Subcutaneous abdominal adipose tissue (tissue), 5 donors: ENCODE results near the gene CC2D1B.

ENCODE experiments used
- H3K27ac ChIP-seq: one replicate; pipeline ENCODE4 v1.7.0; 2013; ENCODE audit warnings: low read depth, mild to moderate bottlenecking, inconsistent platforms, low read length, moderate library complexity
- H3K27me3 ChIP-seq, 5 donors: one replicate each; pipeline ENCODE4 v1.7.0; 2013; ENCODE audit warnings: low read length in 5 of 5, inconsistent platforms in 1 of 5; ENCODE audit not compliant: control insufficient read depth in 5 of 5, insufficient read depth in 4 of 5
- H3K36me3 ChIP-seq, 5 donors: one replicate each; pipeline ENCODE4 v1.7.0; 2013; ENCODE audit warnings: low read length in 5 of 5; ENCODE audit not compliant: control insufficient read depth in 5 of 5, insufficient read depth in 5 of 5
- H3K4me1 ChIP-seq, 5 donors: one replicate each; pipeline ENCODE4 v1.7.0; 2013; ENCODE audit warnings: low read length in 5 of 5, mild to moderate bottlenecking in 3 of 5, moderate library complexity in 1 of 5; ENCODE audit not compliant: control insufficient read depth in 5 of 5, insufficient read depth in 5 of 5
- H3K4me3 ChIP-seq, 5 donors: one replicate each; pipeline ENCODE4 v1.7.0; 2013; ENCODE audit warnings: low read length in 5 of 5, low read depth in 1 of 5
- H3K9ac ChIP-seq, 5 donors: one replicate each; pipeline ENCODE4 v1.7.0; 2013; ENCODE audit warnings: low read length in 5 of 5, mild to moderate bottlenecking in 4 of 5, moderate library complexity in 3 of 5
- H3K9me3 ChIP-seq, 5 donors: one replicate each; pipeline ENCODE4 v1.7.0; 2013; ENCODE audit warnings: low read length in 5 of 5; ENCODE audit not compliant: control insufficient read depth in 5 of 5
- donor health status: healthy.
- donor health status: healthy.
- donor health status: healthy.
- donor health status: healthy.
- donor health status: healthy.

CC2D1B gene

GRCh38 chr1:52321061-52321460 lies 44.9 kb downstream of the CC2D1B start:
- Histone ChIP-seq H3K27me3 (no peaks in the 10 kb centered on the region), H3K4me1 (no peaks in the 10 kb centered on the region), H3K9me3 (no peaks in the 10 kb centered on the region), H3K9ac (no peak overlapping the region), H3K4me3 (no peak overlapping the region), H3K36me3 (peaks cover 0 to 2% (median 0%) of the 10 kb centered on the region in 5 donors), H3K27ac (no peak overlapping the region)

DNA sequence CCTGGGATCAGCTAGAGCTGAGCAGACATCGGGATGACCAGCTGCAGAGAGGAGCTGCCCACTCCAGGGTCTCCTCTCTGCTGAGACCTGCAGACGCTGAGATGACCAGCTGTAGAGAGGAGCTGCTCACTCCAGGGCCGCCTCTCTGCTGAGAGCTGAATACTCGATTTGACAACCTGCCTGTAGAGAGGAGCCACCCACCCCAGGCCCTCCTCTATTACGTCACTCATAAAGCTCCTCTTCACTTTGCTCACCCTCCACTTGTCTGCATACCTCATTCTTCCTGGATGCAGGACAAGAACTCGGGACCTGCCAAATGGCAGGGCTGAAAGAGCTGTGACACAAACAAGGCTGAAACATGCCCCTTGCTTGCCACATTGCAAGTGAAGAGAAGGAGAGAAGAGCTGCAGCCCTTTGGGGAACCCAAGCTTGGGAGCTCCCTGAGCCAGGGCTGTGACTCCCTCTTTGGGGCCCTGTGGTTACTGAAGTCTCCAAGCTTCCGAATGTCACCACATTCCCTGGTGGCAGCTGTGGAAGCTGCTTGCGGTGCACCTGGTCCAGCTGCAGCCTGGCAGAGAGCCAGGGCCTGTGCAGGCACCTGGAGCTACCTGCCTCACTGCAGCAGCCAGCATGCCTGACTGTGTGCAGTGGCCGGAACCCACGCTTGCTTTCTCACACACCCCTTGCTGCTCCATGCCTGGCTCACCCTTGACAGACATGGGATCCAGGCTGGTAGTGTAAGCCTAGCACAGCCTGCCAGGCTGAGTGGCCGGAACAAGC lies 59.6 kb downstream of the CC2D1B start:
- Histone ChIP-seq H3K4me1 (no peaks in the 10 kb centered on the region), H3K9ac (no peak overlapping the region), H3K27me3 (no peaks in the 10 kb centered on the region), H3K27ac (no peak overlapping the region), H3K9me3 (no peaks in the 10 kb centered on the region), H3K4me3 (no peak overlapping the region), H3K36me3 (peaks cover 4 to 39% (median 15%) of the 10 kb centered on the region in 5 donors)

GRCh38 chr1:52305417-52306226 lies 60.4 kb downstream of the CC2D1B start:
- Histone ChIP-seq H3K9ac (no peak overlapping the region), H3K4me3 (no peak overlapping the region), H3K27me3 (no peaks in the 10 kb centered on the region), H3K4me1 (no peaks in the 10 kb centered on the region), H3K27ac (no peak overlapping the region), H3K36me3 (peaks cover 4 to 34% (median 15%) of the 10 kb centered on the region in 5 donors), H3K9me3 (no peaks in the 10 kb centered on the region)
